IPS DF 4.7 (cell line): ENCODE data around the gene NDUFA11.

ENCODE experiments used
- DNase-seq: peaks from one replicate; pipeline ENCODE4 v3.0.0-alpha.2; 2013; ENCODE audit warnings: low spot score; ENCODE audit errors: extremely low read depth

NDUFA11 gene

DNA sequence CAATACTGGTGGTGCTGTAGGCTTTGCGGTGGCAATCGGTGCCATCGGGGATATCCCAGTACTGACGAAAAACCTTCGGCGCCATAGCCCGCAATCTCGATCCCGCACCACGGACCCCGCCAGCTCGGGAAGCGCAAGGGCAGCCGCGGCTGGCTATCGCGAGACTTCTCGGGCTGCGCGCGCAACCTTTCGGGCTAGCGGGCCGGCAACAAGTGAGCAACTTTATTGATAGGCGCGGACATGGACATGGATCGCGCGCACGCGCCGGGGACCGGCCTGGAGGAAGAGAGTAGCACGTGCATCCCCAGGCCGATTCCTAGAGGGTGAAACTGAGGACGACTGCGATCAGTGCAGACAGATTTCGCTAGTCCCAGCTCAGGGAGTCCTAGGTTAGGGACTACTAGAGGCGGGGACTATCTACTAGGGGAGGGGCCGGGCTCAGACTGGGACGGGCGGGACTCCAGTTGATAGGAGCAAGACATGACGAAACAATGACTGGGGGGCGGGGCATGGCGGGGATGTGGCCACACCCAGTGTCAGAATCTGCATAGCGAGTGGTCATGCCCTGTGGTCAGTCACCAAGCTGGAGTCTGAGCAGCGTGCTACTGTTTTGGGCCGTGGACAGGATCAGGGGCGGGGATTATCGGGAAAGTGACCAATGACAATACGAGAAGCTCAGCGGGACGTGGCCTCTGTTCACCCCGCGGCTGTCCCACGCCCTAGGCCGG is at the start of gene NDUFA11:
TSS of gene NDUFA11 (minus strand) at position 167 of the 728 bp plus-strand sequence. CDS start at position 85, 82 bp downstream.
- peak; percentile 51 for DNase-seq

GRCh38 chr19:5953030-5953589 is 49.5 kb upstream of the NDUFA11 start:
- no peak for DNase-seq

GRCh38 chr19:5952193-5953029 is 48.8 kb upstream of the NDUFA11 start:
- no peak for DNase-seq

DNA sequence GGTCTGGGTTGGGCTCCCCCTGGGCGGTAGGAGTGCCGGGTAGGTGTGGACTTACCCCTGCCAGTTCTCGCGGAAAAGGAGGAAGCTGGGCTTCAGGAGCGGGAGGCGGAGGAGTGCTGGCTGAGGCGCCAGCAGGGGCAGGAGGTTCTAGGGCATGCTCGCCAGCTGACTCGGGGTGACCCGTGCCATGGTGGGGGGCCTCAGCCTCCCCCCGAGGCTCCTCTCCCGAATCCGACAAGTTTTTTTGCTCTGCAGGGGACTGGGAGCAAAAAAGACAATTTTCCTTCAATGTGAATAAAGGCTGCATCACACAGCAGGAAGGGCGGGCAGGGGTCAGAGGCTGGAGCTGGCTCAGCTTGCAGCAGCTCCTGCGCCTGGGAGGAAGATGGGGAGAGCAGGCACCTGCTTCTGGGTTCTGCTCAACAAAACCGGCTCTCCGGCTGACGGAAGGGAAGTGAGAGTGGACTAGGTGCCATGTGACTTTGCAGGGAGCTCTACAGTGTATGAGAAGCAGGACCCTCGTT is 47.8 kb upstream of the NDUFA11 start:
- no peak for DNase-seq

GRCh38 chr19:5950741-5951140 is 47.2 kb upstream of the NDUFA11 start:
- no peak for DNase-seq

GRCh38 chr19:5949792-5950305 is 46.3 kb upstream of the NDUFA11 start:
- DNase-seq, result no peak

DNA sequence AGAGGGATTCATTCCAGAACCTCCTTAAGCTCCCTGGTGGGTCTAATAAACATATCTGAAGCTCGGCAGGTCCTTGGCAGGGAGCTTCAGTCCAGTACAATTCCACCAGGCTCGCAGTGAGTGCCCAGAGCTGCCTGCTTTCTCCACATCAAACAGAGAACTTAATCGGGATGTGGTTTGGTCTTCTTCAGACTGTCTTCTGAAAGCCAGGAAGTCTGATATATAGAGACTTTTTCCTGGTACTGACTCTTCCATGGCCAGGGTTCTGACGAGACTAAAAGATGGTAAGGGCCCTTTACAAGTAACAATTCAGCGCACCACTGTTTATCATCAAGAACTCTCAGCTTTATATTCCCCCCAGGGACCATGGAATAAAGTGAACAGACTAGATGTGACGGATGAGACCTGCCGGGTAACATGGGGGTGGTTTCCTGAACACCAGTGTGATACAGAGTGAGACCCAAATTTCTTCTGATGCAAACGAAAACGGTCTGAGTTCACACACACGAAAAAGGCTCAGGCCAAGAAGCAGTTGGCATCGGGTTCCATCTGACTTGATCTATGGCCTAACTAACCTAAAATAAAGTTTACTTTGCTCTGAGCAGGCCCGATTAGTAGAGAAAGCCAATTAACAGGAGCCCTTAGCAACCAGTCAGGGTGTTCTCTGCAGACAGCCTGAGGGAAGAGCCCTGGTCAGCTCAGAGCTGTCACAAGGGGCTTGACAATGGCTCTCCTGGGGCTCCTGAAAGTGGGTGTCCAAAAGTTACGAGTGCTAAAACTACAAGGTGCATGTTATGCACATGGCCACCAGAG is 45.4 kb upstream of the NDUFA11 start:
- DNase-seq, result no peak

DNA sequence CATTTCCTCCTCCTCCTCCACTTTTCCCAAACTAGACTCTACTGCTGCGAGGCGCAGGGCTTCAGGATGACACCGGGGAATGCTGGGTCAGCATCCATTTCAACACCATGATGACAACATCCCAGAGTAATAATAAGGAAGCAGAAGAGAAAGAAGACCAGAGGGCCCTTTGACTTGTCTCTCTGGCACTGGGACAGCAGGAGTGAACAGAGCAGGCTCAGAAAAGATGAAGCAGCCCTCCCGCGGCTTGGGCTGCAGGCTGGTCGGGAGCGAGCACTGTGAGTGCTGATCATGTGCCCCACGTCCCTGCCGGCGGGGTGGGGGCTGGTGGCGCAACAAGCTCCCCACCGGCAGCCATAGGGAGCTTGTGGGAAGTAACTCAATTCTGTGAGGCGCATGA is 43.8 kb upstream of the NDUFA11 start:
- no peak for DNase-seq

- no peak for DNase-seq
Measured at GRCh38 chr19:5943623-5944022, 40.0 kb upstream of the NDUFA11 start.

GRCh38 chr19:5943045-5943444 is 39.5 kb upstream of the NDUFA11 start:
- DNase-seq, result no peak

DNA sequence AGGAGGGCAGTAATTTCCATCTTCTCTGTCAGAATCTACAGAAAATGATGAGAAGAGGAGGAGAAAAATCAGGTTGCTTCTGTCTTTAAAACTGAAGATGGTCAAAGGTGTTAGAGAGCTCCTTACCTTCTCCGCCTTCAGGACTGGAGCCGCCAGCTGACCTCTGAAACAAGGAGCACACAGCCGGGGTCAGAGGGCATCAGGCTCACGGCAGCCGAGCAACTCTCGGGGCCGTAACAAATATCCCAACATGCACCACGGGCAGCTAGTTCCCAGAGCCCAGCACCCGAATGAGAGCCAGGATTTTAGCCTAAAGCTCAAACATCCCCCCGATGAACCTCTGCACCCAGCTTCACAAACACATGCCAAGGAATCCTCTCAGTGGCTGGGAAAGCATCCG is 38.1 kb upstream of the NDUFA11 start:
- no peak for DNase-seq

DNA sequence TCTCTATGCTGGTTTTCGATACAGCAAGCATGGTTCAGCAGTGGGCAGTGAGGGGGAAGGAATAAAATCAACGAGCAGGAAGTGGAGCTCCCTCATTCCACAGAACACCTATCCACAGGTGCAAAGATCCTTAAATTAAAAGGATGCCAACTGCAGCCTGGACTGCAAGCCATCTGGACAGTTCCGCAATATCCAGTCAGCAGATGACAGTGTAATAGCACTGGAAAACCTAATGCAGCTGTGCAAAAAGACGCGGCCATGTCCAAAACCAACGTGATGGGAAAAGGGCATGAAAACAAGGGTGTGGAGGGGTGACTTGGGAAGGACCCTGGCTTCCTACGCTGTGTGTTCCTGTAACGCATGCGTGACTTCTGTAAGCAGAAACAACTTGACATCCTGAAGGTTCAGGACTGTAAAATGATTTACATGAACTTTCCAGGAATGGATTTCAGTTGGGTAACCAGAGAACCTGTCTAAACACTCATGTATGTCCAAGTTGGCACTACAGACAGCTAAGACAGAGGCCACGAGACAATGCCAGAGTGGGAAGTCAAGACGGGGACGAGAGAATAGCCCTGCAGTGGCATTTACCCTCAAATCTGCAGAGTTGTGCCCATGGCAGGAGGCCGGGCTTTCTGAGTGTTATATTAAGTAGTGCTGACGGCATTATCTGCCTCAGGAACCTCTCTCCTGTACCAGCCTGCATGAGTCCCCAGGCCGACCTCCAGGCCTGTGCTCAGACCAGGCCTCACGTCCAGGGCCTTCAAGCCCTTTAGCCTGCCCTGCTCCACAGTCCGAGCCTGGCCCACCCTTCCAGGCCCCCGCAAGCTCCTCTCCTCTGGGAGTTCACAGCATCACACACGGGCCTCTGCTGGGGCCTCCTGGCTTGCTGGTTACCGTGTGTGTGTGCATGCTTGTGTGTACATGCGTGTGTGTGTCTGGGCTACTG is 36.9 kb upstream of the NDUFA11 start:
- no peak for DNase-seq

DNA sequence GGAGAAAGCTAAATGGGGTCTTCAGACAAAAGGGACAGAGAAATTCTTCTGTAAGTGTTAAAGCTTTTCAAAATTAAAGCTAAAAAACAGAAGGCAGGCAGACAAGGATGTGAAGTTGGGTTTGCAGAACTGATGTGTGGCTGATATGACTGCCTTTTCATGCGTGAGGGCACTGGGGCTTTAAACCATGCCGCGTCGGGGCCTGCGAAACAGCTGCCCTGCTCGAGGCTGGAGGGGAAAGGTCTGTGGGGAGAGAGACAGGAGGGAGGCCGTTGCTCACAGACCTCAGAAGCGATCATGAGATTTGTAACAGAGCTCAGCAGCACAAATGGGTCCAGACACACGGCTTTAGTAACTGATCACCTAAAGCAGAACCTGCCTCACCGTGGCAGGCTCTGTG is 34.0 kb upstream of the NDUFA11 start:
- no peak for DNase-seq

DNA sequence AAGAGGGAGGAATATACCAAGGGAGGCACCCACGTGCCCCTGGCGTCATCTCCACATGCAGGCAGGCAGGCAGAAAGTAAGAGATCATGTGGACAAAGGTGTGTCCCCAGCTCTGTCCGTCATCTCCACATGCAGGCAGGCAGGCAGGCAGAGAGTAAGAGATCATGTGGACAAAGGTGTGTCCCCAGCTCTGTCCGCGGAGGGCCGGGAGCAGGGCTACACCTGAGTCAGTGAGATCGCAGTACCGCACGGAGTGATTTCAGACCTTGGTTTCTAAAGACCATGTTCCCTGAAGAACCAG is 32.7 kb upstream of the NDUFA11 start:
- DNase-seq, result no peak

DNA sequence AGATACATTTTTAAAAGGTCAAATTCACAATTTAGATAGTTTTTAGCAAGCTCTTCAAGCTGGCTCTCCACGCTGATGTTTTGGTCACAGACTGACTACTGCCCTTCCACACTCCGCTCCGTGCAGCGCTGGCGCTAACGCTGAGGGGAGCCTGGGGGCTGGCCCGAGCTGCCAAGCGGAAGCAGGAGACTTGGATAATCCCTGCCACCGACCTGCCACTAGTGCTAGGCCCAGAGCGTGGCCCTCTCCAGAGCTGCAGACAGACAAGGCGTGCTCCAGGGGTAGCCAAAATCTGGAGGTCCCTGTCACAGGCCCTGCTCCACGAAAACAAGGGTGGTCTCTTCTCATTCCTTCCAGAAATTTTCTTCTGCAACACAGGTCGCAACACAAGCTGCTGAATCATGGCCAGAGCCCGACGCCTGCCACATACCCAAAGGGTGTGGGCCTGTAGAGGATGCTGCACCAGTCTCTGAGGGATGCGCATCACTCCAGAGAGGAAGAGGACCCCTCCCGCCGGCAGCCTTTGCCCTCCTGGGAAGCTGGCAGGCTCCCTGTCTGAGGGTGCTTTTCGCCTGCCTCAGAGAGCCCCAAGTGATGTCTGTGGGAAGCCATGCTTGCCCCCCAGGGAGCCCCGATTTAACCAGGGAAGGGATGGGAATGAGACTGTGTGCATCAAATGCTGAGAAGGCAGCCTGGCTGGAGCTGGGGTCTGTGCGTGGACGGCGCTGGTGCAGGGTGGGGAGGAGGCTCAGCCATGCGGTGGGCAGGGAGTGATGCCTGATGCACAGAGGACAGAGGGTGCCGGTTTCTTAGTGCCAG is 32.1 kb upstream of the NDUFA11 start:
- DNase-seq, result no peak

GRCh38 chr19:5934774-5935472 is 31.3 kb upstream of the NDUFA11 start:
- DNase-seq, result no peak

DNA sequence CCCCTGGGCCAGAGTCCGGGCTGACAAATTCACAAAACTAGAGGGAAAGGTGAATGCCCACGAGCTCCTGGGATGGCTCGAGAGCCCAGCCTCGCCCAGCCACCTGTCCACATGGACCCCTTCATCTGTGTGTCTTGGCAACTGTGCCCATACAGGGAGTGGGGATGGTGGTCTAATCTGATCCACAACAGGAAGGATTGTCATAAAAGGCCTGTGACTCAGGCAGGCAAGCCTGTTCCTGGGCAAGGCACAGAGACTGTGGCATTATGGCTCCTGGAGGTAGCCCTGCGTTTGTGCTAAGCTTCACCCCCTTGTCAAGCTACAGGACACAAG is 30.4 kb upstream of the NDUFA11 start:
- DNase-seq, result no peak

DNA sequence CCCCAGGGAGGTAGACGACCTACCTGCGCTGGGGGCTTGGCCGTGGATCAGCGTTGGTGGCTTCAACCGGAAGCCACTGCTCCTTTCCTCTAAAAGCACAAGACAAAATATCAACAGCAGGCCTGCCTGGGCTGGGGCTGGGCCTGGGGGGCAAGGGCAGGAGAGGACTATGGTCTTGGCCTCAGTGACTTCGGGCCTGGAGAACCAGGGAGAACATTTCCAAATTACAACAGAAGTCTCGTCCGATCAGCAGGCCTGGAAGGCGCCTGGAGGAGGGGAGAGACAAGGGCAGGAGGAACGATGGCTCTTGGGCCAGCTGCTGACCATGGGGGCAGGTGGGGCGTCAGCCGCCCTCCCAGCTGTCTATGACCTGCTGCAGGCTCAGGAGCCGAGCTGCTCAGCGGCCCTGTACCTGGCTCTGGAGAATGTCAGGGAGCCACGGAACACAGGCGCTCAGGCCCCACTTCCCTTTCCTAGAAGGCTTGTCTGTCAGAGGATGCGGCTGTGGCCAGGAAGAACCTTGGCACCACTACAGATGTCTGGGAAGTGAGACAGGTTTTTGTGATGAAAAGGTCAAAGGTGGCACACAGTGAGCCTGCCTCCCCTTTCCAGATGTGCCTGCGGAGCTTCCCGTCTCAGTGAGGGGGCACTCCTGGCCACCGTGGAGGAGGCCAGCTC is 29.9 kb upstream of the NDUFA11 start:
- DNase-seq, result no peak
